ENCODE results near the gene CDPF1. TPM values are rescaled to one million over a fixed set of nuclear protein-coding genes. Genes with fewer than 3 reads are reported as not detected.

CDPF1 gene
- total RNA-seq, 2 donors from 2014 or later, result 8.2 to 10.7 TPM

DNA sequence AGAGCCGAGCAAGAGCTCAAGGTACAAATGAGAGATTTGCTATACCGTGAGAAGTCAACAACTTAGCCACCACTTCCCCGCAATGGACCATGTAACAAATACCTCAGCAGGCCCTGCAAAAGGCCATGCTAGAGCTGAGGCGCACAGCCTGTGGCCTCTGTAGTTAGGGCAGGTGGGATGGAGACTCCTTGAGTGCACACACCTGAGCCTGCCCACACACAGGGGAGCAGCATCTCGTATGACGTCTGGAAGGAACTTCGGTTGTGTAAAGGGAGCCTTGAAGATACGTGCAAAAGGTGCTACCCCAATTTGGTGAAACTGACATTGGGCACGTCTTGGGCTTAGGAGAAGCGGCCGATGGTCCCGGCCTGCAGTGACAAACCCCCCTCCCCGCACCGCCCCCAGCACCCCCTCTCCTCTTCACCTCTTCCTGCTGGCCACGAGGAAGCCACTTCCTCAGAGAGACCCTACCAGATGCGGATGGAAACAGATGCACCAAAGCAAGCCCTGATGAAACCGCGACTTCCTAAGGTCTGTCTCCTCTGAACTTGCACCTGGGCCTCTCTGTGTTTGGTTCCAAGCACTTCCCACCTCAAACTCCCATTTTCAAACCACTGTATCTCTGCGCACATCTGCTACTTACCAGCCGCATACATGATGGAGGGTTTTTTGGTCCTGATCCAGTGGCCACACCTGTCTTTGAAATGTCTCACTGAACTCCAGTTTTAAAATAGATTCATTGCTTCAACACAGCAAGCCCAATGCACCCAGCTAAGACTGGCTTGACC, 10.6 kb downstream of the CDPF1 start:
- H3K4me1 Mint-ChIP-seq (ENCODE audit: low read depth in 2 of 2), result peaks cover 6 to 22% of the 10 kb centered on the region in 2 donors
- H3K4me3 Mint-ChIP-seq, result peak overlapping the region; percentile 2
- H3K27me3 Mint-ChIP-seq, result no peaks in the 10 kb centered on the region
- H3K27ac Mint-ChIP-seq, result peak overlapping the region in 1 of 2 donors; percentile 56
- DNase-seq (ENCODE audit: low spot score) (no peak), ATAC-seq (peak; percentile 52 to 53)
- H3K36me3 Mint-ChIP-seq, result no peaks in the 10 kb centered on the region
- no peaks in the 10 kb centered on the region for H3K9me3 Mint-ChIP-seq

DNA sequence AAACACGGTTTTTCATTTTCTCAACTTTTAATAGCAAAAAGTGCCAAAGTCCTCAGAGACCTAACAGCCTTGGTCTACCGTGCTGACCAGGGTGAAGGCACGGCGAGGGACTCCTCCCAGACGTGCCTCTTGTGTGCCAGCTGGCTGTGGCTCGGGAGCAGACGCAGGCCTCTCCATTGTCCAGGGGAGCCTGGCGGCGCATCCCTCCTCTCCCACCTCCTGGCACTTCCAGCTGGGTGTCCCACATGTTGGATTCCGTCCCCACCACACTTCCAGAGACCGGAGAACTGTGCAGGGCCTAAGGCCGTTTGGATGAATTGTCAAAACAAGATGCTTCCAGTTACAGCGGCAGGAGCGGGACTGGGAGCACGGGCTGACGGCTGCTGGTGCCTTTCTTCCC, 11.6 kb downstream of the CDPF1 start:
- Mint-ChIP-seq H3K4me1 (ENCODE audit: low read depth in 2 of 2) (peaks cover 6 to 22% of the 10 kb centered on the region in 2 donors), H3K27ac (peak overlapping the region in 1 of 2 donors; percentile 56), H3K36me3 (no peaks in the 10 kb centered on the region), H3K4me3 (no peak overlapping the region), H3K9me3 (no peaks in the 10 kb centered on the region), H3K27me3 (no peaks in the 10 kb centered on the region)
- no peak for ATAC-seq
- DNase-seq (ENCODE audit: low spot score), result no peak

DNA sequence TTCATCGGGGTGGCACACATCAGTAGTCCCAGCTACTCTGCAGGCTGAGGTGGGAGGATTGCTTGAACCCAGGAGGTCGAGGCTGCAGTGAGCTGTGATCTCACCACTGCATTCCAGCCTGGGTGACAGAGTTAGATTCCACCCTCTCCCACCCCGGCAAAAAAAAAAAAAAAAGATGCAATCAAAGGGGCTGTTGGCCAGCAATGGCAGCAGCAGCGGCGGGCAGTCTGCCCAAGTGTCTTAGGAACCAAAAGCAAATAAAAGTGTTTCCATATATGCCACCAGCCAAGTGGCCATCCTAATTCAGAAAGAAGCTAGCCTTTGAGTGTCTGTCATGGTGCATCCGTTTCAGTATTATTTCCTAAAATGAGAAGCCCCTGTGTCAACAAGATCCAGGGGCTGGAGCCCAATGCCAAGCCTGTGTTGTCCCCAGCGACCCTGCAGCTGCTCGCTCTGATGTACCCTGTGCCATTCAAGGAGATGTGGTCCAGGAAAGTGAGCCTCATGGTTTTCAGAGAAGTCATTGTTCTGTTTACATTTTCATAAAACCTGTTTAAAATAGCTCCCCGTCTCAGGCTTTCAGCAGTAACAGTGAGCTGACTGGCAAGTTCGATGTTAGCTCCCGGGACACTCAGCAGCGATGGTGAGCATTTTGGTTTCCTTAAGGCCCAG, 12.5 kb downstream of the CDPF1 start:
- no peak for ATAC-seq
- no peaks in the 10 kb centered on the region for H3K27me3 Mint-ChIP-seq
- H3K27ac Mint-ChIP-seq, result no peak overlapping the region
- no peaks in the 10 kb centered on the region for H3K9me3 Mint-ChIP-seq
- no peak for DNase-seq (ENCODE audit: low spot score)
- no peaks in the 10 kb centered on the region for H3K36me3 Mint-ChIP-seq
- no peak overlapping the region for H3K4me3 Mint-ChIP-seq
- peaks cover 6 to 25% of the 10 kb centered on the region in 2 donors for H3K4me1 Mint-ChIP-seq (ENCODE audit: low read depth in 2 of 2)

DNA sequence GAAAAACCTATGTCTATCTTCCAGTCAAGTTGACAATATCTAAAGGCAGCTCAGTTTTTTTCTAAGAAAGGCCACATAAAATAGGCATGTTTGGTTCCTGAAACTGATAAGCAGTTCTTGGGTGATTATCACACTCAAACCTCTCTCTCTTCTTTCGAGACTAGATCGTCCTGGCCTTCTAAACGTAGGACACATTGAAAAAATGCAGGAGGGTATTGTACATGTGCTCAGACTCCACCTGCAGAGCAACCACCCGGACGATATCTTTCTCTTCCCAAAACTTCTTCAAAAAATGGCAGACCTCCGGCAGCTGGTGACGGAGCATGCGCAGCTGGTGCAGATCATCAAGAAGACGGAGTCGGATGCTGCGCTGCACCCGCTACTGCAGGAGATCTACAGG, 15.1 kb downstream of the CDPF1 start:
- peaks cover 11 to 23% of the 10 kb centered on the region in 2 donors for H3K4me1 Mint-ChIP-seq (ENCODE audit: low read depth in 2 of 2)
- no peaks in the 10 kb centered on the region for H3K9me3 Mint-ChIP-seq
- H3K36me3 Mint-ChIP-seq, result no peaks in the 10 kb centered on the region
- no peak overlapping the region for H3K4me3 Mint-ChIP-seq
- no peak overlapping the region for H3K27ac Mint-ChIP-seq
- no peaks in the 10 kb centered on the region for H3K27me3 Mint-ChIP-seq
- DNase-seq (ENCODE audit: low spot score), result no peak
- ATAC-seq, result no peak

DNA sequence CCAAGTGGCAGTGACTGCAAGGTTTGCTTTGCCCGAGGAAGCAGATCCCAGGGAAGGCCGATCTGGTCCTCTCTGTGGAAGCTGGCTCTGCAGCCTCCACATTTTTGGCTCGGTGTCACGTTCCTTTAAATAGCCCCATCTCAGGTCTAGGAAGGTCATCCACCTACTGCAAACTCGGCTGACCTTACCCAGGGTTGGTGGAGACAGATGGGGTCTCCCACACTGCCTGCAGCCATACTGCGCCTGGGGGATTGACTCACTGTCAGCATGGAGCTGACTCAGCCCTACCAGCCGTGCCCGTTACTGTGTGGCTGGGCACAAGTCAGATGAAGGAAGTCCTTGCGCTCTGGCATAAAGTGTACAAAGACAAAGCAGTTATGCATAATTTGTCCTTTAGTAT, 16.9 kb downstream of the CDPF1 start:
- Mint-ChIP-seq H3K4me3 (no peak overlapping the region), H3K36me3 (no peaks in the 10 kb centered on the region), H3K9me3 (no peaks in the 10 kb centered on the region), H3K27ac (no peak overlapping the region), H3K4me1 (ENCODE audit: low read depth in 2 of 2) (peaks cover 5 to 11% of the 10 kb centered on the region in 2 donors), H3K27me3 (no peaks in the 10 kb centered on the region)
- no peak for DNase-seq (ENCODE audit: low spot score)
- no peak for ATAC-seq

DNA sequence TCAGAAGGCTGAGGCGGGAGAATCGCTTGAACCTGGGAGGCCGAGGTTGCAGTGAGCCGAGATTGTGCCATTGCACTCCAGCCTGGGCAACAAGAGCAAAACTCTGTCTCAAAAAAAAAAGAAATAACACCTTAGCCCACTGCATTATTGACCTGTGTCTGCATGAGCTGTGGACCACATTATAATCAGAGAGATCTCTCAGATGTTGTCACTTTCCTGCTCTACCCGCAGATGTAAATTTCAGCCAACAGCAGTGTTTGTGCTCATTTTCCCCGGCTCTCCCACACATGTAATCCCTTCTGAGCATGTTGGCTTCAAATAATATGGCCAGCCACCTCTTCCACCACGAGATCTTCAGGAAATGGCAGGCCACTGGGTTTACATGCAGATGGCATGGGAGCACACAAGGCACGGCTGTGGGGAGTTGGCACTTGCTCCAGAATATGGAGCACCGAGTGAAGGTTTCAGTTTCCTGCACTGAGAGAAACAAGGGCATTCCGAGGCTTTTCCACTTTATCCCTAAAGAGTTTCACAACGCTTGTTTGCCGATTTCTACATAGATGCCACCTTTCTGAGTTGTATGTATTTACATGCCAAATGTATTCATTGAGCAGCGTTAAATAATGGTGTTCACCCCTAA, 19.7 kb downstream of the CDPF1 start:
- H3K27me3 Mint-ChIP-seq, result no peaks in the 10 kb centered on the region
- ATAC-seq (peak in 1 of 2 donors; percentile 45), DNase-seq (ENCODE audit: low spot score) (no peak)
- H3K36me3 Mint-ChIP-seq, result peaks cover 7% of the 10 kb centered on the region
- peaks cover 10 to 12% of the 10 kb centered on the region in 2 donors for H3K4me1 Mint-ChIP-seq (ENCODE audit: low read depth in 2 of 2)
- H3K4me3 Mint-ChIP-seq, result peak overlapping the region; percentile 25
- no peaks in the 10 kb centered on the region for H3K9me3 Mint-ChIP-seq
- H3K27ac Mint-ChIP-seq, result peak overlapping the region in 1 of 2 donors; percentile 31

DNA sequence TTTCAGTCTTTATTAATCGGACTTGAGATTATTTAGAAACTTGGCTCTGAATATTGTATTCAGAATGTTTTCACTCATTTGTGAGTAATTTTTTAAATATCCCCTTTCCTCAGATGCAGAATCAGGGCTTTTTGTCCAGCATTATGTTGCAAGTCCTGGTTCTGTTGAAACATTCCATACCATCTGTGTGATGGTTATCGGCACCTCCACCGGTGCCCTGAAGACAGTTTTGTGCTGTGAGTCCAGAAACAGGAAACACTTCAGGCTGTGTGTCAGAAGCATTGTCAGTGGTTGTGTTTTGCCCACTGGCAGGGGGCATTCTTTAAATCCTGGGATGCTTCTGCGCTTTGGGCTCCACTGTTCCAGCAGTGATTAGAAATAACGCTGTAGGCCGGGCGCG, 20.4 kb downstream of the CDPF1 start:
- Mint-ChIP-seq H3K27ac (no peak overlapping the region), H3K4me1 (ENCODE audit: low read depth in 2 of 2) (peaks cover 6 to 12% of the 10 kb centered on the region in 2 donors), H3K9me3 (no peaks in the 10 kb centered on the region), H3K36me3 (peaks cover 7% of the 10 kb centered on the region), H3K4me3 (no peak overlapping the region), H3K27me3 (no peaks in the 10 kb centered on the region)
- ATAC-seq (no peak), DNase-seq (ENCODE audit: low spot score) (no peak)

DNA sequence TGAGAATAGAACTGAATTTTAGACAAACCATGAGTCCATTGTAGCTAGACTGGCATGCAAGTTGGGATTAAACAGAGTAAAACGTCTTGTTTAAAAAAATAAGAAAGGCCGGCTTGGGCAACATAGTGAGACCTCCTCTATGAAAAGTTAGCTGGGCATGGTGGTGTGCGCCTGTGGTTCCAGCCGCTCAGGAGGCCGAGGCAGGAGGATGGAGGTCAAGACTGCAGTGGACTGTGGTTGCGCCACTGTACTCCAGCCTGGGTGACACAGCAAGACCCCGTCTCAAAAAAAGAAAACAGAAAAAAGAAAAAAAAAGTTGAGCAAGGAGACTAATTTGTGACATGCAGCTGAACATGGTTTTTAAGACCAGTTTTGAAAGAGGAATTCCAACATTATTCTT, 23.5 kb downstream of the CDPF1 start:
- no peak for ATAC-seq
- H3K9me3 Mint-ChIP-seq, result no peaks in the 10 kb centered on the region
- no peak overlapping the region for H3K4me3 Mint-ChIP-seq

DNA sequence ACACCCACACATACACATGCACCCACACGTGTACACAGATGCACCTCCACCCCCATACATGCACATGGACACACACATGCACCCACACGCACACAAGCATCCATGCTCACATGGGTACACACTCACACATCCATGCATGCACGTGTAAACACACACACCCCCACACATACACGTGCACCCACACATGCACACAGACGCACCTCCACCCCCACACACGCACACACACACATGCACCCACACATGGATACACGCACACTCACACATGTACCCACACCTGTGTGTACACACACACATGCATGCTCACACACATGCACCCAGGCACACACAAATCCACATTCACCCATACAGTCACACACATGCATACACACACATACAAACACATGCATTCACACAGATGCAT, 24.5 kb downstream of the CDPF1 start:
- peaks cover 7% of the 10 kb centered on the region for H3K36me3 Mint-ChIP-seq
- no peak overlapping the region for H3K4me3 Mint-ChIP-seq
- no peaks in the 10 kb centered on the region for H3K9me3 Mint-ChIP-seq
- ATAC-seq (peak in 1 of 2 donors; percentile 6), DNase-seq (ENCODE audit: low spot score) (no peak)
- H3K27me3 Mint-ChIP-seq, result no peaks in the 10 kb centered on the region
- peaks cover 7 to 11% of the 10 kb centered on the region in 2 donors for H3K4me1 Mint-ChIP-seq (ENCODE audit: low read depth in 2 of 2)
- H3K27ac Mint-ChIP-seq, result no peak overlapping the region

More for the DNA sequence above, 23.5 kb downstream of the CDPF1 start:
- no peaks in the 10 kb centered on the region for H3K27me3 Mint-ChIP-seq
- H3K4me1 Mint-ChIP-seq (ENCODE audit: low read depth in 2 of 2), result peaks cover 4 to 12% of the 10 kb centered on the region in 2 donors
- H3K27ac Mint-ChIP-seq, result no peak overlapping the region
- no peak for DNase-seq (ENCODE audit: low spot score)
- peaks cover 7% of the 10 kb centered on the region for H3K36me3 Mint-ChIP-seq

DNA sequence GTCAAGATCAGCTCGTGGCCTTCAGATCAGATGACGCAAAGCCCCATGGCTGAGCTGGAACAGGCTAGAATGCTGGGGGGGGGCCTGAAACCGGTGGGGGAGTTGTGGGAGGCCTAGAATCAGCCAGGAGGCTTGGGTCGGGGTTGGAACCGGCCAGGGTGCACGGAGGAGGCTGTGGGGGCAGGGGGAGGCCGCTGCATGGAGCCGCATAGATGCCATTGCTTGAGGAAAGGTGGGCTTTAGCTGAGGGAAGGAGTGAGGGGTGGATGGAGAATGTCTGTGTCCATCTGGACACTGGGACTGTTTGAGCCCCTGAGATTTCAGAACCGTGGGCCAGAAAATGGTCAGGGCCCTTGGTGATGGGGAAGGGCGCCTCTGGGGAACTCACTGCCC, 25.2 kb downstream of the CDPF1 start:
- Mint-ChIP-seq H3K27ac (peak overlapping the region in 1 of 2 donors; percentile 26), H3K36me3 (peaks cover 7% of the 10 kb centered on the region), H3K9me3 (no peaks in the 10 kb centered on the region), H3K4me3 (no peak overlapping the region), H3K27me3 (no peaks in the 10 kb centered on the region), H3K4me1 (ENCODE audit: low read depth in 2 of 2) (peaks cover 3 to 7% of the 10 kb centered on the region in 2 donors)
- DNase-seq (ENCODE audit: low spot score), result no peak
- ATAC-seq, result no peak

DNA sequence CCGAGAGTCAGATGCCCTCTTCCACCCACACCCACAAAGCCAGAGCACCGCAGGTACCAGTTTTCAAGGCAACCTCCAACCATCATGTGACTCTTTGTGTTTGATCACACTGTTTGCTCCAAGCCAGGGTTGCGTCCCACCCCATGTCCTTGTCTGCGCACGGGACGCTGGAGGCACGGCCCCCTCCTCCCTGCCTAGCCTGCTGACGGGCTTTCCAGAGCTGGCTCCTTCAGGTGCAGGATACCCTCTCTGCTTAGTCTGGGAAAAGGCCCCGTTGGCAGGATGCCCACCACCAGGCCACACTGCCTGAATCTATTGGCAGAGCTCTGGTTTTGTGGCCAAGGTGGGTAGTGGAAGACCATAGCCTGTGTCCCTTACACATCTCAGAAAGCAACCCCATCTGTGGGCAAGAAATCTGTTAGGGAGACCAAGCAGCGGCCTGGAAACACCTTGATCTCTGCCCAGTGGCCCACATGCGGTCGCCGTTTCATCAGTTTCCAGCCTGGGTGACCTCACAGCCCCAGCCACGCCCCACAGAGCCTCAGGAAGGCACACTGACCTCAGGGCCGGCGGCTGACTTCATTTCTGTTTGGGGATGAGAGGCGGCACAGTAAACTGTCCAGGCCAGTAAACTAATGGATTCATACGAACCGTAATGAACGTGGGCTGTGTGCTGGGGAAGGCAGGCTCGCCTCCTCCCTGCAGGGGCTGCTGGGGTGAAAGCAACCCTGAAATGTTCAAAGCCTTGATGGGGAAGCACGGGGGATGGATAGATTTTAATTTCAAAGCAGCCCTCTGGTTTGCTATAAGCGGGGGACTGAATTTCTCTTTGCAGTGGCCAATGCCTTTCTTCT, 25.8 kb downstream of the CDPF1 start:
- H3K27me3 Mint-ChIP-seq, result no peaks in the 10 kb centered on the region
- no peaks in the 10 kb centered on the region for H3K9me3 Mint-ChIP-seq
- peaks cover 7 to 12% of the 10 kb centered on the region in 2 donors for H3K4me1 Mint-ChIP-seq (ENCODE audit: low read depth in 2 of 2)
- ATAC-seq, result peak in 1 of 2 donors; percentile 60
- H3K4me3 Mint-ChIP-seq, result no peak overlapping the region
- no peak for DNase-seq (ENCODE audit: low spot score)
- peaks cover 7% of the 10 kb centered on the region for H3K36me3 Mint-ChIP-seq
- H3K27ac Mint-ChIP-seq, result peak overlapping the region in 1 of 2 donors; percentile 26

DNA sequence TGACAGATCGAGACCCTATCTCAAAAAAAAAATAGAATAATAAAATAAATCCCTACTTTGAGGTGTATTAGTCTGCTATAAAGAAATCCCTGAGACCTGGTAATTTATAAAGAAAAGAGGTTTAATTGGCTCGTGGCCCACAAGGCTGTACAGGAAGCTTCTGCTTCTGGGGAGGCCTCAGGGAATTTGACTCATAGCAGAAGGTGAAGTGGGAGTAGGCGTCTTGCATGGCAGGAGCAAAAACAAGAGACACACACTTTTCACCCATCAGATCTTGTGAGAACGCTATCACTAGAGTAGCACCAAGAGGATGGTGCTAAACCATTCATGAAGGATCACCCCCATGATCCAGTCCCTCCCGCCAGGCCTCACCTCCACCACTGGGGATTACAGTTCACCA, 29.2 kb downstream of the CDPF1 start:
- Mint-ChIP-seq H3K27ac (no peak overlapping the region), H3K27me3 (no peaks in the 10 kb centered on the region), H3K4me3 (no peak overlapping the region), H3K9me3 (no peaks in the 10 kb centered on the region), H3K4me1 (ENCODE audit: low read depth in 2 of 2) (peaks cover 7 to 10% of the 10 kb centered on the region in 2 donors), H3K36me3 (peaks cover 5% of the 10 kb centered on the region)
- ATAC-seq, result no peak
- no peak for DNase-seq (ENCODE audit: low spot score)

DNA sequence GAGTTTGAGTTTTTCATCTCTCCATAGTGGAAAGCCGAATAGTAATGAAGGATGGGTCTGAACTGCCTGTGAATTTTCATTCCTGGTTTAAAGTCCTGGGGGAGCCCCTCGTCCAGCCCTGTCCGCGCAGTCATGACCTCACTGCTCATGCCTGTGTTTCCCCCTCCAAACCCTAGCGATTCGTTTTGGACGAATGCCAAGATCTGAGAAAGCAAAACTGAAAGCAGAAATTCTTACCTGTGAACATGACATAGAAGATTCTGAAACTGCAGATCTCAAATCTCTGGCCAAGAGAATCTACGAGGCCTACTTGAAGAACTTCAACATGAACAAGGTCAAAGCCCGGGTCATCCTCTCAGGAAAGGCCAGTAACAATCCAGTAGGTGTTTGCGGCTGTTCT, 30.5 kb downstream of the CDPF1 start:
- Mint-ChIP-seq H3K4me3 (no peak overlapping the region), H3K9me3 (no peaks in the 10 kb centered on the region), H3K4me1 (ENCODE audit: low read depth in 2 of 2) (peaks cover 6 to 9% of the 10 kb centered on the region in 2 donors), H3K27me3 (no peaks in the 10 kb centered on the region), H3K36me3 (no peaks in the 10 kb centered on the region), H3K27ac (no peak overlapping the region)
- DNase-seq (ENCODE audit: low spot score), result no peak
- no peak for ATAC-seq
